ENCODE results near the gene TTLL5. TPM values are rescaled to one million over a fixed set of nuclear protein-coding genes. Genes with fewer than 3 reads are reported as not detected.
A peak's percentile ranks its signal among the peaks of the same experiment; 100 is the strongest.
"Not testable (repeated sequence)": the region's sequence is repeated elsewhere in the genome, so short reads cannot be mapped to it uniquely, and the experiment has no call there.

Gene TTLL5
- total RNA-seq, 8 experiments from 2014 or later, result 10.7 to 35.7 (median 17.2) TPM

GRCh38 chr14:75842551-75842950 lies 181.5 kb downstream of the TTLL5 start:
- Histone ChIP-seq H3K4me3 (no peak overlapping the region), H3K4me1 (replicated peaks in 1 of 2) (no peaks in the 10 kb centered on the region), H3K27ac (no peak overlapping the region)
- in situ Hi-C loops (cut with MboI; ENCODE audit: low pct_unique_long_range_greater_than_20kb in 2 of 9, low sequenced_read_pairs in 9 of 9, unreplicated experiment in 9 of 9), result no loop called here
- ATAC-seq (replicated peaks in 6 of 8), result peak in 3 of 8 experiments; percentile 41 to 61 (median 44)
- 13 to 90% (median 67%) methylated on average over 1 to 3 of the region's 3 CpGs; no CpG with 5 or more reads in 2 of the 10 experiments for WGBS, 10 experiments

DNA sequence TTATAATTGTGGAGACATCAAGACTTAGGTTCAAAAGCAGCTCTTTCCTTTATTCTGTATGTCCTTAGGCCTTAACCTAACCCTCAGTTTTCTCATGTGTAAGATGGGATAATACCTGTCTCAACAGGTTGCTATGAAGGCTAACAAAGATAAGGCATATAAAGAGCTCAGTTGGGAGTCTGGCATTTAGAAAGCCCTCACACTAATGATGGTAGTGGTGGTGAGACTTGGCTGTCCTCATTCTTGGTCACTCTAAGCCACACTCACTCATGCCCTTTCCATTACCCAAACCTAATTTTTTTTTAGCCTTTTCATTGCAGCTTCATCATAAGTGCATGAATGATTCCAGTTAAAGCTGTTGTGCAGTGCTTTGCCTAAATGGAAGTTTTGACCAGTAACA lies 183.4 kb downstream of the TTLL5 start:
- H3K27ac ChIP-seq, result no peak overlapping the region
- no peaks in the 10 kb centered on the region for H3K4me1 ChIP-seq (replicated peaks in 1 of 2)
- in situ Hi-C loops (cut with MboI; ENCODE audit: low pct_unique_long_range_greater_than_20kb in 2 of 9, low sequenced_read_pairs in 9 of 9, unreplicated experiment in 9 of 9), result no loop called here
- ATAC-seq (replicated peaks in 6 of 8), result no peak
- H3K4me3 ChIP-seq, result no peak overlapping the region

DNA sequence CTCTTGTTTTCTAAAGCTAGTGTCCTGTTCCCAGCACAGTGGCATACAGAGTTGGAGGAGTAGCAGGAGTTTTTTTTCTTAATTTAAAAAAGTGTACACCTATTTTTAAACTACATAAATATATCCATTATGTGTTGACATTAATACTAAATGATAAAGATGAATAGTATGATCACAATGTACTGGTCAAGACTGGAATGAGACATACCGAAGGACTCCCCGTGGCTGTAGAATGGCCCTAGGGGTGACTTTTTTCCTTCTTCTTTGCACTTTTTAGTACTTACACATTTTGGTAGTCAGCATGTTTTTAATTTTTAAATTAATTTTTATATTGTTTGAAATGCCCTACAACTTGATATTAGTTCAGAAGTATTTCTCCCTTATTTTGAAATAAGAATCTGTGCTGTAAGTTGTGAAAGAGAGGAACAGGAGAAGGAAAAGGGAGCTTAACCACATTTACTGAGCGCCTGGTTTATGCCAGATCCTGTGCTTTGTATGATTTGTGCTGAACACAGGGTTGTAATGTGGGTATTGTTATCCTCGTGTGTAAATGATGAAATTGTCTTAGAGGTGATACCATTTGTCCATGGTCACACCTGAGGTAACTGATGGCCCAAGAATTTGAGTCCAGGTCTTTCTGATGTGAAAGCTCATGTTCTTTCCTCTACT lies 184.2 kb downstream of the TTLL5 start:
- Histone ChIP-seq H3K27ac (no peak overlapping the region), H3K4me3 (no peak overlapping the region), H3K4me1 (replicated peaks in 1 of 2) (no peaks in the 10 kb centered on the region)
- no peak for ATAC-seq (replicated peaks in 6 of 8)
- 25 to 100% (median 100%) methylated on average over 1 to 4 of the region's 4 CpGs; no CpG with 5 or more reads in 1 of the 10 experiments for WGBS, 10 experiments
- in situ Hi-C loops (cut with MboI; ENCODE audit: low pct_unique_long_range_greater_than_20kb in 2 of 9, low sequenced_read_pairs in 9 of 9, unreplicated experiment in 9 of 9), result no loop called here

DNA sequence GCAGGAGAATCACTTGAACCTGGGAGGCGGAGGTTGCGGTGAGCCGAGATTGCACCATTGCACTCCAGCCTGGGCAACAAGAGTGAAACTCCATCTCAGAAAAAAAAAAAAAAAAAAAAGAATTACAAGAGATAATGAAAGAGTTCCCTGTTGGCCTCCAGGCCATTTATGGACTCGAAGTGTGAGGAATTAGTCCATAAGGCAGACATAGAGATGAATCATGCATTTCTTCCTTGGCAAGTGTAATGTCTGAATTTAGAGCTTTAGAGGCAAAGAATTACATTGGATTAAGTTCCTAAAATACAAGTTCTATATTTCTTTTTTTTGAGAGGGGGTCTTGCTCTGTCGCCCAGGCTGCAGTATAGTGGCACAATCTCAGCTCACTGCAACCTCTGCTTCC lies 185.6 kb downstream of the TTLL5 start:
- H3K27ac ChIP-seq; H3K4me3 ChIP-seq; ATAC-seq (replicated peaks in 6 of 8); H3K4me1 ChIP-seq (replicated peaks in 1 of 2); in situ Hi-C loops (cut with MboI; ENCODE audit: low pct_unique_long_range_greater_than_20kb in 2 of 9, low sequenced_read_pairs in 9 of 9, unreplicated experiment in 9 of 9): not testable (repeated sequence)
- 83 to 100% (median 99%) methylated on average over 1 to 5 of the region's 5 CpGs; no CpG with 5 or more reads in 2 of the 10 experiments for WGBS, 10 experiments

DNA sequence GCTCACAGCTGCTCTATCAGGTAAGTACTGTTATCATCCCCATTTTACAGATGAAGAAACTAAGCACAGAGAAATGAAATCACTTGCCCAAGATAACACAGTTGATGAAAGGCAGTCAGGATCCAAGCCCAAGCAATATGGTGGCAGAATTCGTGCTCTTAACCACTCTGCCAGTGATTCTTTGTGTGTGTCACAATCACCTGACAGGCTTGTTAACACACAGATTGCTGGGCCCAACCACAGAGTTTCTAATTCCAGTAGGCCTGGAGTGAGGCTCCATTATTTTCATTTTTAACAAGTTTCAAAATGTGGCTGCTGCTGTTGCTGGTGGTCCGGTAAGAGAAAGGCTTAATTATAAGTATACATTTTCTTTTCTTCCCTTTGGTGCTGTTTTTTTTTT lies 186.5 kb downstream of the TTLL5 start:
- WGBS, 10 experiments, result 60 to 100% (median 95%) methylated on average over 1 to 2 of the region's 2 CpGs; no CpG with 5 or more reads in 4 of the 10 experiments

GRCh38 chr14:75848167-75848913 lies 187.3 kb downstream of the TTLL5 start:
- in situ Hi-C loops (cut with MboI; ENCODE audit: low pct_unique_long_range_greater_than_20kb in 2 of 9, low sequenced_read_pairs in 9 of 9, unreplicated experiment in 9 of 9), result no loop called here
- Histone ChIP-seq H3K27ac (no peak overlapping the region), H3K4me1 (replicated peaks in 1 of 2) (no peaks in the 10 kb centered on the region), H3K4me3 (no peak overlapping the region)
- 0 to 100% (median 91%) methylated on average over 1 to 2 of the region's 2 CpGs; no CpG with 5 or more reads in 2 of the 10 experiments for WGBS, 10 experiments
- ATAC-seq (replicated peaks in 6 of 8), result no peak

More for the DNA sequence above, 186.5 kb downstream of the TTLL5 start:
- no peaks in the 10 kb centered on the region for H3K4me1 ChIP-seq (replicated peaks in 1 of 2)
- in situ Hi-C loops (cut with MboI; ENCODE audit: low pct_unique_long_range_greater_than_20kb in 2 of 9, low sequenced_read_pairs in 9 of 9, unreplicated experiment in 9 of 9), result no loop called here
- no peak overlapping the region for H3K27ac ChIP-seq
- no peak for ATAC-seq (replicated peaks in 6 of 8)
- H3K4me3 ChIP-seq, result no peak overlapping the region

DNA sequence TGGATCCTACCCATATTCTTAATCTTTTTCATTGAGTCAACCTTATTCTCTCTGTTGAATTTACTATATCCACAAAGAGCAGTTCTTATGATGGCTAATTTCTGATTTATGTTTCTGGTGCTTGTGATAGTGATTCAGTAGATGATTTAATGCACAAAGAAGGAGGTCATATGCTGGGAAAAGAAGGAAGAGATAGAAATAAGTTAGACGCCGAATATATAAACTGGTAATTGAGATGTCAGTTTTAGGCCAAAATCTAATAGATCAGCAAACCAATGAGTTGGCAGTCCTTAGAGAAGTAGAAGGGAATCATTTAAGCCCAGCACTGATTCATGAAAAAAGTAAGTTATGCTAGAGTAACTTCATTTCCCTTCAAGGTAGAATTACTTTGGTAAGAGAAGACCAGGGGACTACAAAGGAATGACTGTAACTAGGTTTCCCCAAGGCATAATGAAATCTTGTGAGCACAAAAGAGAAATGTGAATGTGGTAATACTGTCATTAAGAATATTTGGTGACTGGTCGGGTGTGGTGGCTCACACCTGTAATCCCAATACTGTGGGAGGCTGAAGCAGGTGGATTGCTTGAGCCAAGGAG lies 188.4 kb downstream of the TTLL5 start:
- 51 to 100% (median 94%) methylated on average over 1 to 3 of the region's 3 CpGs; no CpG with 5 or more reads in 1 of the 10 experiments for WGBS, 10 experiments
- no peak overlapping the region for H3K27ac ChIP-seq
- in situ Hi-C loops (cut with MboI; ENCODE audit: low pct_unique_long_range_greater_than_20kb in 2 of 9, low sequenced_read_pairs in 9 of 9, unreplicated experiment in 9 of 9), result no loop called here
- ATAC-seq (replicated peaks in 6 of 8), result no peak
- H3K4me3 ChIP-seq, result no peak overlapping the region
- no peaks in the 10 kb centered on the region for H3K4me1 ChIP-seq (replicated peaks in 1 of 2)

DNA sequence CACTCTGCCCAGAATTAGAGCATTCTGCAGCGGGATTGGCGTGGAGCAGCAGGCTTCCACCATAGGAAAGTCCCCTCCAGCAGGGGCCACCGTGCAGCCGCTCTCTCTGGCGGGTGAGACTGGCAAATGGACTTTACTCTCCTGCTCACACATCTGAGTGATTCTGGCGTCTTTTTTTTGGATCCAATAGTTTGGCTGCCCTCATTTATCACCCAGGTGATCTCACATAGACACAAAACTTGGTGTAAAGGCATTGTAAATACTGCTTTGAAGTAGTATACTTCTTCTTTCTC lies 190.5 kb downstream of the TTLL5 start:
- Histone ChIP-seq H3K27ac (no peak overlapping the region), H3K4me1 (replicated peaks in 1 of 2) (no peaks in the 10 kb centered on the region), H3K4me3 (no peak overlapping the region)
- WGBS, 10 experiments, result 40 to 100% (median 100%) methylated on average over 1 to 5 of the region's 6 CpGs; no CpG with 5 or more reads in 5 of the 10 experiments
- no peak for ATAC-seq (replicated peaks in 6 of 8)
- in situ Hi-C loops (cut with MboI; ENCODE audit: low pct_unique_long_range_greater_than_20kb in 2 of 9, low sequenced_read_pairs in 9 of 9, unreplicated experiment in 9 of 9), result no loop called here

DNA sequence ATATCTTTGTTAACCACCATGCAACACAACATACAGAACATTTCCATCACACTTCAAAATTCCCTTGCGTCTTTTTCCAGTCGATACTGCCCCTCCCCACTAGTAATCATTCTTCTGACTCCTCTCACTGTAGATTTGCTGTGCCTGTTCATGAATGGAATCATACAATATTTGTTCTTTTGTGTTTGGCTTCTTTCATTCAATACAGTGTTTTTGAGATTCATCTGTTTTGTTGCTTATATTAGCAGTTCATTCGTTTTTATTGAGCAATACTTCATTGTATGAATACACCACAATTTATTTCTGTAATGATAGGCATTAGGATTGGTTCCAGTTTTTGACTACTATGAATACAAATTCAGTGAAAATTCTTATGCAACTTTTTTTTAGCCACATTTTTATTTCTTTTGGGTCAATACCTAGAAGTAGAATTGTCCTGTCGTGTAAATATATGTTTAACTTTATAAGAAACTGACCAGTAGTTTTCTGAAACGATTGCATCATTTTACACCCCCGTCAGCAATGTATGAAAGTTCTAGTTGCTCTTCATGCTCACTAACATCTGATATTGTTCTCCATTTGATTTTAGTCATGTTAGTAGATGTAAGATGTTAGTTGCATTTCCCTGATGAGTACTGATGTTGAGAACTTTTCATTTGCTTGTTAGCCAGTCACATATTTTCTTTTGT lies 193.2 kb downstream of the TTLL5 start:
- no peak overlapping the region for H3K27ac ChIP-seq
- in situ Hi-C loops (cut with MboI; ENCODE audit: low pct_unique_long_range_greater_than_20kb in 2 of 9, low sequenced_read_pairs in 9 of 9, unreplicated experiment in 9 of 9), result no loop called here
- WGBS, 10 experiments, result 25 to 99% (median 87%) methylated on average over 2 to 6 of the region's 6 CpGs
- no peak overlapping the region for H3K4me3 ChIP-seq
- H3K4me1 ChIP-seq (replicated peaks in 1 of 2), result no peaks in the 10 kb centered on the region
- ATAC-seq (replicated peaks in 6 of 8), result no peak

- no peak for ATAC-seq (replicated peaks in 6 of 8)
- in situ Hi-C loops (cut with MboI; ENCODE audit: low pct_unique_long_range_greater_than_20kb in 2 of 9, low sequenced_read_pairs in 9 of 9, unreplicated experiment in 9 of 9), result no loop called here
- no peak overlapping the region for H3K27ac ChIP-seq
- H3K4me1 ChIP-seq (replicated peaks in 1 of 2), result no peaks in the 10 kb centered on the region
- no peak overlapping the region for H3K4me3 ChIP-seq
- 88 to 100% (median 100%) methylated on average over 1 of the region's 1 CpG; no CpG with 5 or more reads in 2 of the 10 experiments for WGBS, 10 experiments
Observed at GRCh38 chr14:75857199-75857598, 196.2 kb downstream of the TTLL5 start.

DNA sequence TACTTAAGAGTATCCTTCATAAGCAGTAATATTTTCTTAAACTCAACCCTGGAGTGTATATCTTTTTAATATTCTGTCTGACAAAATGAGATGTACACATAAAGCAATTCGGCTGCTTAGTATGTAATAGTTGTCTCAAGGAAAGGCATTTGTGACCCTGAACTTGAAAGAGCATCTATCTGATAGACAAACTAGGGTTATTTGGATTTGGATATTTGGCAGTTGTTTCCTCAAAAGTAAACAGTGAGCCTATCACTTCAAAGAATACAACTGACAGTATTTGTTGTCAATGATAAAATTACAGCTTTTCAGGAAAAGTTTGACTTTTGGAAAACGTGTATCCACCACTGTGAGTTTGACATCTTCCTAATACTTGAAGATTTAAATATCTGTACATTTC lies 197.3 kb downstream of the TTLL5 start:
- Histone ChIP-seq H3K4me3 (no peak overlapping the region), H3K27ac (no peak overlapping the region), H3K4me1 (replicated peaks in 1 of 2) (no peaks in the 10 kb centered on the region)
- 50 to 100% (median 85%) methylated on average over 1 to 2 of the region's 2 CpGs for WGBS, 10 experiments
- in situ Hi-C loops (cut with MboI; ENCODE audit: low pct_unique_long_range_greater_than_20kb in 2 of 9, low sequenced_read_pairs in 9 of 9, unreplicated experiment in 9 of 9), result no loop called here
- no peak for ATAC-seq (replicated peaks in 6 of 8)

DNA sequence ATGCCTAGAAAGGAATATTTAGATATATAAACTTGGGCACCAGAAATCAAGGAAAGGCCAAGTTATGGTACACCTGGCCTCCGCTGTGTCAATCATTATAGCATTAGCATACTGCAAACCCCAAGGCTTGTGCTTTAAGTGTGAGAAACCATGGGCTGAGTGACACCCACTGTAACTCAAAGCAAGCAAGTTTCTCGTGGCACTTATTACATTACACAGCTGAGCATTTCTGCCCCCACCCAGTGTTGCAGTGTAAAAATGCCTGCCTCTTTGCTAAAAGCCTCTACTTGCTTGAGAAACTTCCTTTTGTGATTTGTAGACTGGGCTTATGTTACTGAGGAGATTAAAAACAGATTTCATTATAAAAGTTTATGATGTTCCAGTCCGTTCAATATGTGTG lies 198.7 kb downstream of the TTLL5 start:
- 40 to 100% (median 69%) methylated on average over 1 to 3 of the region's 3 CpGs for WGBS, 10 experiments
- no peak overlapping the region for H3K27ac ChIP-seq
- ATAC-seq (replicated peaks in 6 of 8), result peak in 2 of 8 experiments; percentile 40 to 56
- H3K4me3 ChIP-seq, result no peak overlapping the region
- H3K4me1 ChIP-seq (replicated peaks in 1 of 2), result no peaks in the 10 kb centered on the region
- in situ Hi-C loops (cut with MboI; ENCODE audit: low pct_unique_long_range_greater_than_20kb in 2 of 9, low sequenced_read_pairs in 9 of 9, unreplicated experiment in 9 of 9), result no loop called here

DNA sequence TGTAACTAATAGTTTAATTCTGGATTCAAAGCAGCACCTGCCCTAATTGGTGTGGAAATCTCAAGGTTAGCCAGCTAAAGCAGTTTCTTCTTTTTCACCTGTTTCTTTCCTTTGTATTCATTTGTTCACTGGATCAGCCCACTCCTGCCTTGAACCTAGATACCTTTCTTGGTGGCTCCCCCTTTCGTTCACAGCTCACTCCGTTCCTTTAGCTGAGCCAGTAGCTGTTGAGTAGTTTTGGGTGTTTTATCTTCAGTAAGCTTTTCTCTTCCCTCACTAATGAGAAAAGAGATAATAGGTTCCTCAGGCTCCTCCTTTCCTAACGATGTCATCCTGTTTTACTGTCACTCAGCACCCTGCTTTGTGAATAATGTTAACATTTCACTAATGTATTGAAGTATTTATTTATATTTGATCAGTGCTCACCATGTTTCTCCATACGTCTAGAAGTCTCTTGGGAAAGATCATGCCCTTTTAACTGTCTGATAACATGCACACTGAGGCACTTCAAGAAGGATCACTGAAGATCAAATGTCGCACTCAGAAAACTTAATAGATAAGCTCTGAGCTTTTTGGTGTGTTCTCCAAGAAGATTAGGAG lies 199.6 kb downstream of the TTLL5 start:
- 40 to 91% (median 71%) methylated on average over 2 to 5 of the region's 5 CpGs for whole genome bisulfite sequencing, 10 experiments
- H3K4me1 ChIP-seq (replicated peaks in 1 of 2), result no peaks in the 10 kb centered on the region
- in situ Hi-C loops (cut with MboI; ENCODE audit: low pct_unique_long_range_greater_than_20kb in 2 of 9, low sequenced_read_pairs in 9 of 9, unreplicated experiment in 9 of 9), result no loop called here
- no peak overlapping the region for H3K27ac ChIP-seq
- H3K4me3 ChIP-seq, result no peak overlapping the region
- ATAC-seq (replicated peaks in 6 of 8), result no peak

All from motor neuron (in vitro differentiated cells).